ENCODE measurements around the gene DNAJC16.
"Not testable (repeated sequence)": the region's sequence is repeated elsewhere in the genome, so short reads cannot be mapped to it uniquely, and the experiment has no call there.

The DNAJC16 gene

GRCh38 chr1:15592285-15592684, 65.6 kb downstream of the DNAJC16 start:
- no peak for DNase-seq

- DNase-seq, result no peak
Observed at GRCh38 chr1:15595809-15596617, 69.4 kb downstream of the DNAJC16 start.

GRCh38 chr1:15598436-15598835, 71.8 kb downstream of the DNAJC16 start:
- DNase-seq, result no peak

- peak; percentile 95 for DNase-seq
Observed at GRCh38 chr1:15603050-15603965, 76.7 kb downstream of the DNAJC16 start.

- DNase-seq, result not testable (repeated sequence)
Observed at GRCh38 chr1:15603966-15604282, 77.3 kb downstream of the DNAJC16 start.

- DNase-seq, result not testable (repeated sequence)
Observed at GRCh38 chr1:15604400-15604799, 77.8 kb downstream of the DNAJC16 start.

GRCh38 chr1:15605398-15606383, 79.0 kb downstream of the DNAJC16 start:
- DNase-seq, result no peak

GRCh38 chr1:15609631-15610030, 83.0 kb downstream of the DNAJC16 start:
- DNase-seq, result no peak

- no peak for DNase-seq
Observed at GRCh38 chr1:15610167-15610566, 83.5 kb downstream of the DNAJC16 start.

- DNase-seq, result no peak
Observed at GRCh38 chr1:15616373-15617172, 89.9 kb downstream of the DNAJC16 start.

- peak; percentile 95 for DNase-seq
Observed at GRCh38 chr1:15617173-15618076, 90.8 kb downstream of the DNAJC16 start, which contains the start of gene DDI2. DDI2 (plus strand) TSS chr1:15617458; CDS start chr1:15617671, 213 bp downstream.

GRCh38 chr1:15618077-15618654, 91.5 kb downstream of the DNAJC16 start:
- DNase-seq, result no peak

- no peak for DNase-seq
Observed at GRCh38 chr1:15618655-15619525, 92.2 kb downstream of the DNAJC16 start.

GRCh38 chr1:15620155-15620545, 93.5 kb downstream of the DNAJC16 start:
- no peak for DNase-seq

- DNase-seq, result no peak
Observed at GRCh38 chr1:15620902-15621682, 94.4 kb downstream of the DNAJC16 start.

- DNase-seq, result no peak
Observed at GRCh38 chr1:15621975-15622374, 95.3 kb downstream of the DNAJC16 start.

- DNase-seq, result no peak
Observed at GRCh38 chr1:15622712-15623373, 96.2 kb downstream of the DNAJC16 start.

GRCh38 chr1:15623435-15623834, 96.8 kb downstream of the DNAJC16 start:
- no peak for DNase-seq
